Ascending aorta (tissue), 2 donors: ENCODE measurements around the gene MPEG1. TPM values are rescaled to one million over a fixed set of nuclear protein-coding genes. Genes with fewer than 3 reads are reported as not detected.

ENCODE experiments used
- DNase-seq, 2 donors: peaks; one replicate each; pipeline ENCODE4 v3.0.0-alpha.2; 2019; ENCODE audit warnings: low spot score in 2 of 2
- H3K27ac ChIP-seq, 2 donors: fragments of 200-600 bp; sonication (generic); one replicate each; pipeline ENCODE4 v1.5.1; 2016 to 2017; ENCODE audit warnings: mild to moderate bottlenecking in 1 of 2
- H3K27me3 ChIP-seq: fragments of 200-600 bp; sonication (generic); one replicate; pipeline ENCODE4 v1.5.1; 2017
- H3K36me3 ChIP-seq, 2 donors: fragments of 200-600 bp; sonication (generic); one replicate each; pipeline ENCODE4 v1.5.1; 2016
- H3K4me1 ChIP-seq, 2 donors: fragments of 200-600 bp; sonication (generic); one replicate each; pipeline ENCODE4 v1.5.1; 2016 to 2017; ENCODE audit warnings: mild to moderate bottlenecking in 1 of 2
- H3K4me3 ChIP-seq, 2 donors: fragments of 200-600 bp; sonication (generic); one replicate each; pipeline ENCODE4 v1.5.1; 2016 to 2017; ENCODE audit warnings: mild to moderate bottlenecking in 1 of 2
- H3K9me3 ChIP-seq, 2 donors: fragments of 200-600 bp; sonication (generic); one replicate each; pipeline ENCODE4 v1.5.1; 2016
- intact Hi-C: fragments of 100-400 bp; cut with DNase I; formaldehyde crosslinking; loops from one replicate; pipeline ENCODE4 v1.15.1; 2023
- total RNA-seq: library from RNA; depleted of rRNA; stranded (reverse); fragments of >200 nt; gene quantifications from one replicate; pipeline ENCODE4 v1.1.0, GENCODE V29; 2016
- TF ChIP-seq, protein P1 (sequence below), 3 experiments: fragments of 200-600 bp in 2 of 3; fragments of 450-650 bp in 1 of 3; sonication (generic) in 2 of 3; IDR thresholded peaks; one replicate each; pipeline ENCODE4 v1.5.1; 2016 to 2019; ENCODE audit warnings: antibody characterized with exemption in 3 of 3, mild to moderate bottlenecking in 1 of 3, moderate library complexity in 1 of 3

MPEG1 gene
- total RNA-seq, 1 donor from 2014 or later: 14.5 TPM

DNA sequence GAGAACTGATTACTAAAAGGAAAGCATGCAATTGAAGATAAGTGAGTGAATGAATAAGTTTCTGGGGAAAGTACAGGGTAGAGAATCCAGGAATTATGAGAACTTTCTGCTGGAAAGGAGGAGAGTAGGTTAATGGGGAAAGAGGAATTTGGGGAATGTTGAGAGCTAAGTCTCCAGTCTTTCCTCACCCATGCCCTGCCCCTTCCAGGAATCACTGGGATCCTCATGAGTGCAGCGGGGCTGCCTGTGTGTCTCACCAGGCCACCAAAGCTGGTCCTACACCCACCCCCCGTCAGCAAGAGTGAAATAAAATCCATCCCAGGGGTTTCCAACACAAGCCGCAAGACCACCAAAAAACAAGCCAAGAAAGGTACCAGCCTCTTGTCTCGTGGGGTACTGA, 23.8 kb downstream of the MPEG1 start:
- intact Hi-C loops: no loop called here
- no peaks in the 10 kb centered on the region for H3K4me1 ChIP-seq
- no peak for DNase-seq
- no peaks in the 10 kb centered on the region for H3K9me3 ChIP-seq
- H3K36me3 ChIP-seq: peaks cover 0 to 19% of the 10 kb centered on the region in 2 donors
- no peak overlapping the region for H3K4me3 ChIP-seq
- no peaks in the 10 kb centered on the region for H3K27me3 ChIP-seq
- H3K27ac ChIP-seq: no peak overlapping the region
- TF ChIP-seq, protein P1, sequence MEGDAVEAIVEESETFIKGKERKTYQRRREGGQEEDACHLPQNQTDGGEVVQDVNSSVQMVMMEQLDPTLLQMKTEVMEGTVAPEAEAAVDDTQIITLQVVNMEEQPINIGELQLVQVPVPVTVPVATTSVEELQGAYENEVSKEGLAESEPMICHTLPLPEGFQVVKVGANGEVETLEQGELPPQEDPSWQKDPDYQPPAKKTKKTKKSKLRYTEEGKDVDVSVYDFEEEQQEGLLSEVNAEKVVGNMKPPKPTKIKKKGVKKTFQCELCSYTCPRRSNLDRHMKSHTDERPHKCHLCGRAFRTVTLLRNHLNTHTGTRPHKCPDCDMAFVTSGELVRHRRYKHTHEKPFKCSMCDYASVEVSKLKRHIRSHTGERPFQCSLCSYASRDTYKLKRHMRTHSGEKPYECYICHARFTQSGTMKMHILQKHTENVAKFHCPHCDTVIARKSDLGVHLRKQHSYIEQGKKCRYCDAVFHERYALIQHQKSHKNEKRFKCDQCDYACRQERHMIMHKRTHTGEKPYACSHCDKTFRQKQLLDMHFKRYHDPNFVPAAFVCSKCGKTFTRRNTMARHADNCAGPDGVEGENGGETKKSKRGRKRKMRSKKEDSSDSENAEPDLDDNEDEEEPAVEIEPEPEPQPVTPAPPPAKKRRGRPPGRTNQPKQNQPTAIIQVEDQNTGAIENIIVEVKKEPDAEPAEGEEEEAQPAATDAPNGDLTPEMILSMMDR (IDR thresholded peaks at IDR 0.05): no peak

DNA sequence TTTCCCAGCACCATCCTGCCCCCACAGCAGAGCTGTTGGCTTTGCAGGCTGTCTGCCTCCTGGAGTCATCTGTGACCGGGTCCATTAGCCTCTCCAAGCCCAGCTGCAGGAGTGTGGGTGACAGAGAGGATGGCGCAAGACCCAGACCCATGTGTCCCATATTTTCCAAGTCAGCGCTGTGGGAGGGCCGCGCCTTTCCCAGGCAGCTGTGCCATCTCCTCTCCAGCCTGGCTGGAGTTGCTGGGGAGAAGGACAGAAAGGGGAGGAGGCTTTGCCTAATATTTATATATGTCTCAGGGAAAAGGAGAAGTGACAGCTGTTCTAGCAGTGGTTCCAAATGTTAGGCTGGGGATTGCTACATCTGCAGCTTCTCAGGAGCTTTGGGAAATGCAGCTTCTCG, 25.1 kb downstream of the MPEG1 start:
- intact Hi-C loops: no loop called here
- H3K4me3 ChIP-seq: no peak overlapping the region
- DNase-seq: no peak
- no peak overlapping the region for H3K27ac ChIP-seq
- no peaks in the 10 kb centered on the region for H3K27me3 ChIP-seq
- H3K9me3 ChIP-seq: no peaks in the 10 kb centered on the region
- peaks cover 0 to 12% of the 10 kb centered on the region in 2 donors for H3K36me3 ChIP-seq
- TF ChIP-seq, protein P1 (IDR thresholded peaks at IDR 0.05): no peak
- no peaks in the 10 kb centered on the region for H3K4me1 ChIP-seq

DNA sequence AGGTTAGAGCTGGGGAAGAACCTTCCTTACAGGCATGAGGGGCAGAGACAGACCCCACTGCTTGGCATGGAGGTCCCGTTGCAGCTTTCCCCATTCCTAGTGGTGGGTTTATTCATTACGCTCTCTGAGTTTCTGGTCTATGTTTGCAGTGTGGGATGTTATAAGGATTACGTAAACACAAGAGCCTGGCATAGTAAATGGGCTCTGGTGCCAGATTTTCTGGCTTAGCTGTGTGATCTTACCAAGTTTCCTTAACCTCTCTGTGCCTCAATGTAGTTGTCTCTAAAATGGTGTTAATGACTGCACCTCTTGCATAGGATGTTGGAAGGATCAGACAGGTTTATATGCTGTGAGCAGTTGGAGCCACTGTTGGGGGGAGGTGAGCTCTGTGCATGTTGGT, 25.7 kb downstream of the MPEG1 start:
- Histone ChIP-seq H3K4me3 (no peak overlapping the region), H3K27me3 (no peaks in the 10 kb centered on the region), H3K27ac (no peak overlapping the region), H3K9me3 (no peaks in the 10 kb centered on the region), H3K4me1 (no peaks in the 10 kb centered on the region), H3K36me3 (peaks cover 0 to 11% of the 10 kb centered on the region in 2 donors)
- DNase-seq: no peak
- TF ChIP-seq, protein P1 (IDR thresholded peaks at IDR 0.05): no peak
- intact Hi-C loops: no loop called here

DNA sequence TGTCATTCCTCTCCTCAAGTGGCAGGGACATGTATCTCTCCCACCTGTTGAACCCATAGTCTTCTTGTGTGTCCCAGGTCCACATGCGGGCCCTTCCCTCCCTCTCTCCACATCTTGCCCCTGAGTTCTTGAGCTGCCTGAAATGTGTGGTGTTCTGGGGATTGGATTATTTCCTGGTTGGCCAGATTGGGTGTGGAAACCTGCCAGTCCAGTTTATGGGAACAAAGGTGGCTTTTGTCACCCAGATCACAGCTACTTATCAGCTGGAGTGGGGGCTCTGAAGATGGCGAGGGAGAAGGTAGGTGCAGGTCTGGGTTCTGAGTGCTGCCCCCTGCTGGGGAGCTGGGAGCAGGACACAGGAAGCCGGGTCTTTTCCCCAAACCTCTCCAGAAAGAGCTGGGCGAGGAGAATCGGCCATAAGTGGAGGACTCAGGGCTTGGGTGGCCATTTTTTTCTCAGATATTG, 26.6 kb downstream of the MPEG1 start:
- Histone ChIP-seq H3K36me3 (peaks cover 0 to 12% of the 10 kb centered on the region in 2 donors), H3K4me3 (no peak overlapping the region), H3K9me3 (no peaks in the 10 kb centered on the region), H3K4me1 (no peaks in the 10 kb centered on the region), H3K27ac (no peak overlapping the region), H3K27me3 (no peaks in the 10 kb centered on the region)
- intact Hi-C loops: no loop called here
- TF ChIP-seq, protein P1 (IDR thresholded peaks at IDR 0.05): peak; percentile 18 to 37 (median 27)
- DNase-seq: no peak

DNA sequence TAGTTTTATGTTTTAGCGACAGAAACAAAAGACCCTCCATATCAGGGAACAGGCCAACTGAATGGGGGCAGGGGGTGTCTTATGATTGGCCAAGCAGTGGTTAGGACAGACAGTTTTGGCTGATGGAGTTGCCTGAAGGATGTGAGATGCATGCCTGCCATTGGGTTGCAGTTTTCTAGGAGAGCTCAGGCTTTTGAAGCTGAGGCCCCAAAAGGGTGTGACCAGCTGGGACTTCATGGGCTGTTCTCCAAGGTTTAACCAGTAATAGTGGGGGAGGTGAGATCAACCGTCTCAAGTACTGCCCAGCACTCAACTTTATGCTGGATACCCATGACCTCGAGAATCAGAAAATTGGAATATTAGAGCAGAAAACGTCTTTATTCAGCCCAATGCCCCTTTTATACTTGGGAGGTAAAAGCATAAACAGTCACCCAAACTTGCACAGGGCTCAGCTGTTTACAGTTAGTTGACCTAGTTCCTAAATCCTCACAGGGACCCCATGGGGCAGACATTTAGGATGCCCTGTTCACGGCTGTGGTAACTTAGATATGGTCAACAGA, 27.3 kb downstream of the MPEG1 start:
- Histone ChIP-seq H3K36me3 (peaks cover 0 to 11% of the 10 kb centered on the region in 2 donors), H3K27me3 (no peaks in the 10 kb centered on the region), H3K4me3 (no peak overlapping the region), H3K4me1 (no peaks in the 10 kb centered on the region), H3K9me3 (no peaks in the 10 kb centered on the region), H3K27ac (no peak overlapping the region)
- TF ChIP-seq, protein P1 (IDR thresholded peaks at IDR 0.05): no peak
- intact Hi-C loops: no loop called here
- DNase-seq: no peak
